ENCODE results near the gene PLXNA2.

PLXNA2 gene

DNA sequence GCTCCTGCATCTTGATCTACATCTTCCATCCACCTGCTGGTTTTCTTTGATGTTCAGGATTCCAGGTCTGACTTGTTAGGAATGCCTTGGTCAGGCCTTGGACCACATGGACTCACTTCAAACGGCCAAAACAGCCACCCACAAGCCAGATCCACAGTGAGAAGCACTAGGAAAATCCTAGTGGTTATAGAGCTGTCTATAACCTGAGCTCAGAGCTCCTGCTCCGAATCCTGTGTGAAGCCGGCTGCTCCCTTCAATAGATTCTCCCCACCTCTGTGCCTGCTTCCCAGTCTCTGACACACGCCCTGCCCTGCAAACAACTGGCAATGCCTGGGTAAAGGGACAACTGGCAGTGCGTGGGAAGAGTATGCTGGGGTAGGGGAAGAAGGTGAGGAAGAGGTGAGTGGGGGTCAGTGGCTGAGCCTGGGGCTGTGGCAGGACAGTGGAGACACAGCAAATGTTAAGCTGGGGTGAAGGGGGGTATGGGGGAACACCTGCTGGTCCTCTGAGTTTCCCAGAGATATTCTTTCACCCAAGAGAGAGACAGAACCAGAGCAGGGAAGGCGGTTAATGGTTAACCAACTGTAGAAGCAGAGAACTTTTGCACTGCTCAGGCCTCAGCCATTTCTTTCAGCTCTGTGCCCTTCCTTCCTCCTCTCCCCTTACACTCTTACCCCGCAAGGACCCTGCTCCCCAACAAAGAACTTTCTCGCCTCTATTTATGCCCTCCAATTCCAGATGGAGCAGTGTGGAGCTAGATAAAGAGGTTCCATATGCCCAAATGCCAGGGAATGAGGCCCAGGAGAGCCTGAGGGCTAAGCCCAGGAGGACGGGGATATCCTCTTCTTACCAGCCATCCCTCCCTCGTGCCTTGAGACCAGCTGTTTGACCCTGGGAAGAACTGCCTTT is 4.5 kb downstream of the PLXNA2 start:
- DNase-seq (ENCODE audit: low spot score), result no peak

DNA sequence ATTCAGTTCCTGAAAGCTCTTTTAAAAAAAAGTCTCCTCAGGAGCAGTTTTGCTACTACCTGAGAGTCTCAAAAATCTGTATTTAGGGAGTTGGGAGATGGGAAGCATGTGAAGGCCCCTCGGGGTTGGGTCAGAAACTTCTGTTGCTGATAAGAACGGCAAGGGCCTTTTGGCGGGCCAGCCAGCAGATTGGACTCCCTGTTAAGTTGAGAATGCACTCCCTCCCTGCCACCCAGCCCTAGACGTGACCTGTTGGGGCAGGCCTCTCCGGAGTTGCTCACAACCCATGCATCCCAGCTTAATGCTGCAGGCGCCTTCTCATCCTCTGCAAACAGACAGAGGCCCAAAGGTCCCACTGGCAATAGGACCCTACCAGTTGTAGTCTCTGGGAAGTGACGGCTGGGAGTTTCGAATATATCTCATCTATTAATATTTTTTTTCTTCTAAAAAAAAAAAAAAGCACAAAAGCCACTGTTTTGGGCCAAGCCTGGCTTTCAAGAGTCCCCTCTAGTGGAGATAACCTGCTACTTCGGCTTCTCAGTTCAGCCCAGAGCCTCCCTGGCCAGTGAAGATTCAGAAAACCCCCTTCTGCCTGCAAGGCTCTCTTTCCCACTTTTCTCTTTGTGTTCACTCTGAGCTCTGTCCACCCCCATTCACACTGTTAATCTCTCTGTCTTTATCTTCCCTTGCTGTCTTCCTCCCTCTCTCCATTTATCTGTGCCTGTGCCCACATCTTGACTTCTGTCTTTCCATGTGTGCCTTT is 5.3 kb downstream of the PLXNA2 start:
- peak; percentile 27 for DNase-seq (ENCODE audit: low spot score)

- DNase-seq (ENCODE audit: low spot score), result no peak
Measured at GRCh38 chr1:208237241-208237640, 6.9 kb downstream of the PLXNA2 start.

DNA sequence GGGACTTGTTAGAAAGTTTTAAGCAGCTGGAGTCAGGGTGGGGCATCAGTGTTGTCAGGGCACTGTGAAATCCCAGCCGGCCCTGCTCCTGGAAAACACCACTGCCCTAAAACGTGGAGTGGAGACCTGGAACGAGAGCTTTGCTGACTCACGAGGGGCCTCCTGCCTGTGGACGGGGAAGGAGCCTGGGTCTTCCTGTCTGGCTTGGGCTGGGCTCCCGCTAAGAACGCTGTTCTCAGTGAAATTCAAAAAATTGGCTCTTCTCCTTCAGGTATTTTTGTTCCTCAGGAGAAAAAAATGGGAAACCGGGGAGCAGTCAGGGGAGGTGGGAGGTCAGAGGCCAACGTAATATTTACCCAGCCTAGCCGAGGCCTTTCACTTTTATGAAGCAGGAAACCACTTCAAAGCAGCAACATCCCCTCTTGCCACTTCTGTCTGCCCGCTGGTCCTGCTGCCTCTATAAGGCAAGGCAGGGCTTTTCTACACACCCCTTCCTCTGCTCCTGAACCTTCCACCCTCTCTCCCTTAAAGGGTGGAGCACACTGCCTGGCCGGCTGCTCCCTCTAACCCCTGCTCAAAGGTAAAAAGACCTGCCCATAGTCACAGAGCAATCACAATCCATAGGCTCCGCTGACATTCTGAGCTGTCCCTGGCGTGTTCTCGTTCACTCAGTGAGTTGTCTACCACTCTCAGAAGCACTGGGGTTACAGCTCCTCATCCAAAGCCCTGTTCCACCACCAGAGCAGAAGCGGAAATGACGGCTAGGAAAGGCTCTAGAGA is 8.0 kb downstream of the PLXNA2 start:
- no peak for DNase-seq (ENCODE audit: low spot score)

DNA sequence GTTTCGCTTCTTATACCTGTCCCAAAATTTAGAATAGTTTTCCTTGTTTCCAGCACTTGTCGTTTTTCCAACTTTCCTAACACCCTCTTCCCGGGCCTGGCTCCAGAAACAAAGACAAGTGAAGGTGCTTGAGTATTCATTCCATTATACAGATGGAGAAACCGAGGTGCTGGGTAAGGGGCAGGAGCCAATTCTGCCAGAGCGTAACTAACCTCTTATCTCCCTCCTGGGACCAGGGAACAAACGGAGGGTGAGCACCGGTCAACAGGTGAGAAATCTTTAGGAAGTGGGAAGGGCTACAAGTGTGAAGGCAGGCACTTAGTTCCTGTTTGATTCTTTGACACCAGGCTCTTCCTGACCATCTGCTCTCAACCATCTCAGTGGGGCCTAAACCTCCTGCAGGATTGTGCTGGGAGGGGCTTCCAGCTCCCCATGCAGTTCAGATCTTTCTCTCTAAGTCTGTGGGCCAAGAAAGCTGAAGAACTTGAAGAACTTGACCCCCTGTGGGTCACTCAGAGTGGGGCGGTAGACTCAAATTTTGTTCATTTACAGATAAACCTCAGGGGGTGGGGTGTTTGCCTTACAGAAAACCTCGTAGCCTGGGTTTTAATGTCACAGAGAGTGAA is 8.7 kb downstream of the PLXNA2 start:
- DNase-seq (ENCODE audit: low spot score), result no peak

- DNase-seq (ENCODE audit: low spot score), result no peak
Measured at GRCh38 chr1:208234721-208235120, 9.5 kb downstream of the PLXNA2 start.

DNA sequence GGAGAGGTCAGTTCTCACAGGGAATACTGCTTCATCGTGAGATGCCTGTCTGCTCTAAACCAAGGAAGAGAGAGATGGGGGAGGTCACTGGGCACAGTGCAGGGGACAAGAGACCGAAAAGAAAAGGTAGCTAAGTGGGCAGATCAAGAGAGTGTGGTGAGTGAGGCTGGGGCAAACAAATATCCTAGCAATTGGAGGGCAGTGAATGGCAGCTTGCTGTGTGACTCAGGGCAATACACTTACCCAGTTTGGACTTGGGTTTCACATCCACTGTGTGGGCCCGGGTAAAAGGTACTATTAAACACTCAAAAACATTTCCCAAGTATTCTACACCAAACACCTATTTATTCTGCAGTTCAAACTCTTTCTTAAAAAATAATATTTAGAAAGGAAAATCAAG is 10.2 kb downstream of the PLXNA2 start:
- no peak for DNase-seq (ENCODE audit: low spot score)

DNA sequence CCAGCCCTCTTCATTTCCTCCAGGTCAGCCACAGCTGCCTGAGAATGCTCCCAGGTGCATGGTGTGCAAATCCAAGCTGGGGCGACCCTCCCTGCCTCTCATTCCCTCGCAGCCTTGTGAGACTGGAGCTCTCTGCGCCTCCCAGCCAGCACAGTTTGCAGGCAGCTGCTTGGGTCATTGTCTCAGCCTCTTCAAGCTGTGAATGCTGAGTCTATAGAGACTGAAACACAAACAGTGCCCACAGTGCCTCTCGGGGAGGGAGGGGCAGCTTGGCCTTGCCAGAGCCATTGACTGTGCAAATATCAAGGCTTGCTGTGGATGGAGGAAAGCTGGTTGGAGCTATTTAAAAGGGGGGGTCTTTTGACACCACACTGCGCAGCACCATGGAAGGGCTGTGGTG is 10.6 kb downstream of the PLXNA2 start:
- no peak for DNase-seq (ENCODE audit: low spot score)

- no peak for DNase-seq (ENCODE audit: low spot score)
Measured at GRCh38 chr1:208232662-208233038, 11.5 kb downstream of the PLXNA2 start.

DNA sequence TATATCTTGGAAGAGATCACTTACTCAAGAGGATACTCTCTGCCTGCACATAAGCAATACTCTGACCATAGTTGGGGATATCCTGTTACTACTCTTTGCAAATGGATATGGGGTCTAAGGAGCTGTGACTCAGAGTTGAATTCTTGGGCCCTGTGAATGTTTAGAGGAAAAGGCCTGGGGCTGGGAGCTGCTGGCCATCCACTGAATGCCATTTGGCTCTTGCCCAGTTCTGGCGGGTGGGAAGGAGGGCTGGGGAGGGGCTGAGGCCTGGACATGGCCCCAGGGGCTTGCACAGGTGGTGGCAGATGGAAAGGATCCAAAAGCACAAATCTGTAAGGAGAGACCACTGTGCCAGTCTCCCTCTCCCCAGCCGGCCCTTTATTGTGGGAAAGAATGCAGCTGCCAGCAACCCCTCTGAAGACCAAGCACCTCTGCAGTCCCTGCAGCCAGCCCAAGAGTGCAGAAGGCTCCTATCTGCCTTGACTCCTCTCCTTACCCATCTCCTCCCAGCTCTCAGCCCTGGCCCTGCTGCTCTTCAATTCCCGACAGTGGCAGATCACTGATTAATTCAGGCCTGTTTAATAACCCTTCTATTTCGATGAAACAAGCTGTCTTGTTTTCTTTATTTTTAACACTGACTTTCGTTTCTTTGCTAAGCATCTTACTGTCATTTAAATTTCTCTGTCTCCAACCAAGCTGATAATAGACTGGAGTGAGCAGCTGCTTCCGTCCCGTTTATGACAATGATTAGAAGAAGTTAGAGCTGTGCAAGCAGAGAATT is 12.1 kb downstream of the PLXNA2 start:
- no peak for DNase-seq (ENCODE audit: low spot score)

- no peak for DNase-seq (ENCODE audit: low spot score)
Measured at GRCh38 chr1:208230668-208231529, 13.3 kb downstream of the PLXNA2 start.

- DNase-seq (ENCODE audit: low spot score), result no peak
Measured at GRCh38 chr1:208228550-208228949, 15.6 kb downstream of the PLXNA2 start.

DNA sequence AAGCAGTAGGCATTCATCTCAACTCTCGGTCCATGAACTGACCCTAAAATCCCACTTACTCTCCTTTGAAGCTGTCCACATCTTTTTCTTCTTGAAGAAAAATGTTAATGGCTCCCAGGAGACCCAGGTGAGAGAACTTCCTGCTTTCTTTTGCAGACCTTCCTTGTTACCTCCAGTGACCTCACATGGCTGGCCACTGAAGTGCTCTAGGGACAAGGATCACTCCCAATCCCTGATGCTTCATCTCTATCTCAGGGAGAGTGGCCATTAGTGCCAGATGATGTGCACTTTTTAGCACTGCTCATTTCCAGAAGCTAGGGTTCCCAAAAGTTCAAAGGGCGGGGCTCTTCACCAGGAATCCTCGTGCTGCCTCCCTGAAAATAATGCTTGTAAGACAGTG is 16.2 kb downstream of the PLXNA2 start:
- DNase-seq (ENCODE audit: low spot score), result no peak

DNA sequence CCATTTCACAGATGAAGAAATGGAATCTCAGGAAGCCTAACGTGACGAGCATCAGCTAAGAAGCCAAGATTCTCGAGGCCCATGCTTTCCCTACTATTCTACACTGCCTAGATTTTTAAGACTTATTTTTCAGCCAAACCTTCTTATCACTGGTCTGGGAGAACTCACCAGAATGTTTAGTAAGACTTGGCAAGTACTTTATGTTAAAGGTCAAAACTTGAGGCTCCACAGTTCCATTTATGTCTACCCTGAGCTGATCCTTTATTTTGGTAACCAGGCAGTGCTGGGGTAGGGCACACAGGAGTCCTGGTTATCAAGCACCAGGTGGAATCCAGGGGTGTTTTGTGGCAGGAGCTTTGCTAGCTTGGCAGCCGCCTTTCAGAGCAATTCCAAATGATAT is 16.8 kb downstream of the PLXNA2 start:
- DNase-seq (ENCODE audit: low spot score), result no peak

DNA sequence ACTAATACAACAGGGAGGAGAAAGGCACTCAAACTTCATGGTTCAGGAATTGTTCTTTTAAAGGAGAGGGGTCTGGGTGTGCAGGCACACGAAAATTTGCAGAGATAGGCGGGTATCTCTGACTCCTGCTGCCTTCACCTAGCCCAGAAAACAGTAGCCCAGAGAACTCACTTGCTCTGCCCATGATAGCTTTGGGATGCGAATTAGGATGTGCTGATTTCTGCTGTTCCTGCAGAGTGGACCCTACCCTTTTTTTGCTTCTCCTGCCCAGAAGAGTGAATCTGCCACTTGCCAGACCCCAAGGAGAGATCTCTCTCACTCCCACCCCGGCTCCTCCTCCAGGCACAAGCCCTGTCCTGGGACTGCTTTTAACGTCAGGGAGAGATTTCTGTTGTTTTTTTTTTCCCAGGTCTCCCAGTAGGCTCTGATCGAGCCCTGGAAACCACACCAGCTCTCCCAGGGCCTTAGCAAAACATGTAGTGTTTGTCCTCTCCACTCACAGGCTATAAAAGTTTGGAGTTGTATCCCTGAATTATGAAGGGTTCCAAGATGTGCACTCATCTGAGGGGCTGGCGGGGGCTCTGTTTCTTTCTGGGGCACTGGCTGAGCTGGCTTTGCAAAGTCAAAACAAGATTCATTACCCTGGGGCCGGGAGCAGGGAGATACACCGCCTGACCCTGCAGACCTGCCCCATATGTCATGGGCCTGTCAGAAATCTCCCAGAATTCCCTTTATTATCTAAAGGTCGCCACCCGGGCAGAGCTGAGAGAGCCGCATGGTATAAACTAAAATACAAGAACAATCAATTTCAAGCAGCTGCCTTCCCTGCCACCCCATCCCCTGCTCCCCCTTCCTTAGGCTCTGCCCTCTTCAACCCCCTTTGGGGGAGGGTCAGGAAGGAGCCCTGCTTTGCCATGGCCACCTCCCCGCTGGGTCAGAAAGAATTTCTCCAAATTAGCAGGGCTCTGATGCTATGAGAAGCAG is 17.9 kb downstream of the PLXNA2 start:
- DNase-seq (ENCODE audit: low spot score), result no peak

DNA sequence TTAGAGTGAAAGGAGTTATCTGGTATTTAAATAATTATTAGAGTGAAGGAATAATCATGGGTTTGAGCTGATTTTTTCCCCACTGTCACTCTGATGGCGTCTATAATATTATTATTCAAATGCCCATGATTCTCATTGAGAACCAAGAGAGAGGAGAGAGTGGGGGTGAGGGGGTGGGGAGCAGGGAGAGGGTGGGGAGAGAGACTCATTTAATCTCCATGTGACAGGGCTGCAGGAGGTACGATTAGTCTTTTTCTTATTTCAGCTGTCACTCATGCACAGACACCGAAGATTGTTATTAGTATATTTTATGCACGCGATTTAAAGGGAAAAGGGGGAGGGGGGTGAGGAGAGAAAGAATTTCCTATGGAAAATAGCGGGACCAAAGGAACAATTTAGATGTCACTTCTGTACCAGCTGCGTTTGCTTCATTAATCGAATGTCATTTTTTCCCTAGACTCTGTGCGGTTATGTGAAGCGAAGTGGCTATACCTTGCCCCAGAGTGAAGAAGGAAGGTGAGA is 19.9 kb downstream of the PLXNA2 start:
- no peak for DNase-seq (ENCODE audit: low spot score)

GRCh38 chr1:208223136-208223535 is 21.0 kb downstream of the PLXNA2 start:
- no peak for DNase-seq (ENCODE audit: low spot score)

GRCh38 chr1:208222376-208223126 is 21.6 kb downstream of the PLXNA2 start:
- no peak for DNase-seq (ENCODE audit: low spot score)
